COR-L47 (cell line): ENCODE results near the gene LBHD2.

ENCODE experiments used
- DNase-seq: peaks from one replicate; lab custom pipeline; 2025; lab: John Stamatoyannopoulos, UW

Gene LBHD2

DNA sequence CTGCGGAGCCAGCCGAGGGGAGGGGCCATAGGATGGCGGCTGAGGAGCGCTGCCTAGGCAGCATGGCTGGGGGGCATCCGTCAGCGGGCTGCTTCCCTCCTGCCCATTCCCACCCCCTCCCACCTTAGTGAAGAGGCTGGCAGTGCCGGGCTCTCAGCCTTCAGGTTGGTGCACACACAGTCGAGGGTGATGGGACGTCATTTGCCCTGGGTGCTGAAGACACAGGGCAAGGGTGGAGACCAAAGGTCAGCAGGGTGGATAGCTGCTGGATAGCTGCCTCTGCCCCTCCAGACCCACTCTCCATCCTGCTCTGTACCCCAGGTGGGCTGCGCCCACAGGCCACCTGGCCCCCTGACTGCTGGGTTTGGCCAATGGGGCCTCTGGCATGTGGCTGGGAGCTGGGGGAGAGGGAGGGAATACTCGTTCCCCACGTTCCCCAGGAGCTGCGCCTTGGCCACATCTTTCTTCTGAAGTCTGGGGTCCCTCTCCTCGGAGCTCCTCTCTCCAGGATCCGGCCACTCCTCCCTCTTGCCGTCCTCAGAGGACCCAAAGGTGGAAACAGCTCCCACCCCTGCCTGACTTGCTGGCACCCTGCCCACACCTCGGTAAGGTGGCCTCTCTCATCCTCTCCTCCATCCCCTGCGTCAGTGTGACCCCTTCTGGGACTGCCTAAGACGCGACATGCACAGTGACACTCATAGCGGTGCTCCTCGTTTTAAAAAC is 15.5 kb upstream of the LBHD2 start:
- DNase-seq = no peak

DNA sequence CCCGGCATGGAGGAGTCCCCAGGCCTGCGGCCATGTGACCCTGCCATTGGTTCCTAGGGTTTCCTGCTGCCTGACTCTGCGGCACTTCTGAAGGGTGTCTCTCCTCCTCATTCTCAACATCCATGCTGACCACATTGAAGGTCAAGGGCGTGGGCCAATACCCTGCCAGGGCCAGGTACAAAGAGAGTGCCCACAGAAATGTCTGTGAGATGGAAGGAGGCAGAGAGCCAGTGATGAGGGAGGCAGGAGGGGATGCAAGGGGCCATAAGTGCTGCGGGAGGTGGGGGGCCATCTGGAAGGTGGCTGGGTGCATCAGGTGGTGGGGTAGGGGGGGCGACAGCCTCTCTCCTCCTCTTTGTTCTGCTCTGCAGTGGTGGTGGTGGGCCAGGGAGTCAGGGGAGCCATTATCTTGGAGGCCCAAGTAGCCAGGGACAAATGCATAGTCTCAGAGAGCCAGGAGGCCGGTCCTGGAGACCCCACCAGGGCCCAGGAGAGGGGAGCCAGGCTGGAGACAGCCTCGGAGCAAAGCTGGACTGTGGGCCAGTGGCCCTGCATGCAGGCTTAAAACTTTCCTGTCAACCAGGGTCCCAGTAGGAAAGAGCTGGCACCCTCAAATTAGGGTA is 13.6 kb upstream of the LBHD2 start:
- DNase-seq = no peak

DNA sequence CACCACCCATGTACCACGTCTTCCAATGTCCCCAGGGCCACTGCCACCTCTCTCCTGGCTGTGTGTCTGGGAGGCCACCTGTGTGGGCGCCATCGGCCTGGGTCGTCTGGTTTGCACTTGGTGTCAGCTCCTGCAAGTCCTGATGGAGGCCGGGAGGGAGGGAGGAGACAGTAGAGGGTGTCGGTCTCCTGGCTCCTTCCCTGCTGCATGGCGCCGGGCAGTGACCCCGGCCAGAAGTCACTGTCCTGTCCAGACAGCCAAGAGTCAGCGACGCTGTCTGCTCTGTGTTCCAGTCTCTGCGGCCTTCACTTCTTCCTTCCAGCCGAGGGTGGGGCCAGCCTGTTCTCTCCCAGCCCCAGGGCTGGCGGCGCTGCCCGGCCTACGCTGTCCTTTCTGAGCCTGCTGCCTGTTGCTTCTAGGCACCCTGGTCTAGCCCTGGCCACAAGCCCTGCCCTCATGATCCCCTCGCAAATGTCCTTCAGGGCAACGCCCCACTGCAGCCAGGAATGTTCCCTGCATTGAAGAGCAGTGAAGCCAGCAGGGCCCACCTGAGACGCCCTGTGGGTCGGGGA is 13.0 kb upstream of the LBHD2 start:
- no peak for DNase-seq

DNA sequence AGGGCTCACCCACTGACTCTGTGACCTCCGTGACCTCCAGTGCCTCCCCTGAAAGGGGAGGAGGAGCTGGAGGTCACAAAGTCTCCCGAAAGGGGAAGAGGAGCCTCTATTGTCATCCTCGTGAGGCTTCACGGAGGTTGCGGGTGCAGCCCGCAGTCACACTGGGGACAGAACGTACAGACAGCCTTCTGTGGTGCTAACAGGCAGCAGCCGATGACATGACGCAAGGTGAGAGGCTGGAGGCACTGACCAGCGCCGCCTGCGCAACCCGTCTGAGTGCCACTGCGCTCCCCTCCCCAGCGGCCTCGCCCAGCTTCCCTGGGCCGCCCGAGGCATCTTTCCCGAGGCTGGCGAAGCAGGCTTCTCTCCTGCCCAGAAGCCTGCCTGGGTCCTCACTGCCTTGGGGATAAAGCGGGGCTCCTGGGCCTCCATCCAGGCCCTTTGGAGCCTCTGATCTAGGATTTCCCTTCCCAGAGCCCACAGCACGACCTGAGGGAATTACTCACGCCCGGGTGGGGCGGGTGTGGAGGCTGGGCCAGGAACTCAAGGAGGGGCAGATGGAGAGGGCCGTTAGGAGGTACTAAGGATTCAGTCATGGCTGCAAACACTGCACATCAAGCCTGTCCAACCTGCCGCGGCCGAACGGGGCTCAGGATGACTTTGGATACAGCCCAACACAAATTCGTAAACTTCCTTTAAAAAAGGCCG is 12.3 kb upstream of the LBHD2 start:
- no peak for DNase-seq

DNA sequence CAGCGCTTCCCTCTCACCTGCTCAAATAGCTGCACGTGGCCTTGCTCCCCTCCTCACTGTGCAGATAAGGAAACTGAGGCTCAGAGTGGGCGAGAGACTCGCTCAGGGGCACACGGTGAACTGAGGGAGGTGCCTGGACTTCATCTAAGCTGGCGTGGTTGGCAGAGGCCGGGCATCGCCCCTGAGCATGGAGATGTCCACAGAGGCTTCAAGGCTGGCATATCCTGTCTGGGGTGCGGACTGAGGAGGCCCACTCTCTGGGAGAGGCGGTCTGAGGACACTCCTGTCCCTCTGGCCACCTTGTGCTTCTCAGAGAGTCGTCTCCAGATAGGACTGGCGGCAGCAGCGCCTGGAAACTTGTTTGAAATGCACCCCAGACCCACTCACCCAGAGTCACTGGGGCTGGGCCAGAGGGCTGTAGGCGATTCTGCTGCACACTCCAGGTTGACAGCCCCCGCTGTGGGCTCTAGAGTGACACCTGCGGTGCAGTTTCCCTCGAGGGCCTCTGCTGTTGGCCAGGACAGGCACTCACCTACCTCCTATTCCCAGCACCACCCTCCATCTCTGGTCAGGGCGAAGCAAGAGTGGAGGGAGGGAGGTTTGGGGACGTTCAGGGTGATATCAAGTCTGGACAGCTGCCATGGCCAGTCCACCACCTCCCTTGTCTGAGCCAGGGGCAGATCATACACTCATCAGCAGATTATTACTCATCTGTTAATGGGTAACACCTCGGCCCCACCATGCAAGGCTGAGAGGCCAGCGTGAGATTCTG is 11.2 kb upstream of the LBHD2 start:
- no peak for DNase-seq

DNA sequence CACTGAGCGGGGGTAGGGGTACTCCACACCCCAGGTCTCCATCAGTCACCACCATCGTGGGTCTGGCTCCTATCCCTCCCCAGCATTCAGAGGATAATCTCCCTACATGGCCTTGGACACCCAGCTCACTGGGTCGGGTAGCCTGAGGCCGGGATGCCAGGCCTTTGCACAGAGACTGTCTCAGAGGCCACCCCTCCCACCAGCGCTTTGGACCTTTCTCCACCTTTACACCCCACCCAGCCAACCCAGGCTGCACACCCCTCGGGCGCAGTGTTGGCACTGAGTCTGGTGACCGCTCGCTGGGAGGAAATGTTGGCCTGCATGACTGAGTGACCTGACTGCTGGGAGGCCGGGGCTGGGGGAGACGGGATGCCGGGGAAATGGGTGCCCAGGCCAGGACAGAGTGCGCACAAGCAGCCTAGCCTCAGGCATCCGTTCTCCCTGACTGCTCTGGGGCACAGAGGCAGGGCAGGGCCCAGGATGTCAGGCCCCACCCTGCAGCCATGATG is 10.6 kb upstream of the LBHD2 start:
- no peak for DNase-seq

DNA sequence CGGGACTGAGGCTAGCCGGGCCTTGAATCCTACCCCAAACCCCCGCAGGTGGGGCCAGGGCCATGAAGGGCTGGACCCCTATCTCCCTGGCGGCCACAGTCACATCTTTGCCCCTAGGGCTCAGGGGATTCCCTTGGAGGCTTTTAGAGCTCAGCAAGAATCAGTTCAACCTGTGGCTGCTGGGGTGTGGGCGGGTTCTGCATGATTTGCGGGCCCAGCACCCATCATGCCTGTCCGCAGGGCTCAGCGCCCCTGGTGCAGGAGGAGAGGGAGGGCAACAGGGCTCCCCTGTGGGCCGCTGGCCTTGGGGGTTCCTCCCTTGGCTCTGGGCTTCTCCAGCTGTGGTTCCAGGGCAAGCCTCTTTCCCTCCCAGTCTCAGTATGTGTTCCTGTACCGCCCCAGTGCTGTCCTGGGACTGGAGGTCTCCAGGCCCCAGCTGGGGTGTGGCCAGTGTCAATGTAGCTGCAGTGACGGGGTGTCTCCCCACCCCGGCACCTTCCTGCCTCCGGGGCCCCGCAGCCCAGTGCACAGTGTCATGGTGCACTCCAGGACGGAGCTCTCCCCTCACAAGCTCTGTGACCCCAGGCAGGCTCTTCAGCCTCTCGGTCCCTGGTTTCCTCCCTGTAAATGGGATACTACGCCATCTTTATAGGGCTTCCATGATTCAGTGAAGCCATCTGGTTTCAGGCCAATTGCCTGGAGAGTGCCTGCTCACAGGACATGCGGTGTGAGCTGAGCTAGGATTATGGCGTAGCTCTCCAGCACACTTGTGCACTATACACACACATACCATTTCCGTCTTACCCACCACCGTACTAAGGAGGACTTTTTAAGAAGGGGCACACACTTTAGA is 9.9 kb upstream of the LBHD2 start:
- no peak for DNase-seq

DNA sequence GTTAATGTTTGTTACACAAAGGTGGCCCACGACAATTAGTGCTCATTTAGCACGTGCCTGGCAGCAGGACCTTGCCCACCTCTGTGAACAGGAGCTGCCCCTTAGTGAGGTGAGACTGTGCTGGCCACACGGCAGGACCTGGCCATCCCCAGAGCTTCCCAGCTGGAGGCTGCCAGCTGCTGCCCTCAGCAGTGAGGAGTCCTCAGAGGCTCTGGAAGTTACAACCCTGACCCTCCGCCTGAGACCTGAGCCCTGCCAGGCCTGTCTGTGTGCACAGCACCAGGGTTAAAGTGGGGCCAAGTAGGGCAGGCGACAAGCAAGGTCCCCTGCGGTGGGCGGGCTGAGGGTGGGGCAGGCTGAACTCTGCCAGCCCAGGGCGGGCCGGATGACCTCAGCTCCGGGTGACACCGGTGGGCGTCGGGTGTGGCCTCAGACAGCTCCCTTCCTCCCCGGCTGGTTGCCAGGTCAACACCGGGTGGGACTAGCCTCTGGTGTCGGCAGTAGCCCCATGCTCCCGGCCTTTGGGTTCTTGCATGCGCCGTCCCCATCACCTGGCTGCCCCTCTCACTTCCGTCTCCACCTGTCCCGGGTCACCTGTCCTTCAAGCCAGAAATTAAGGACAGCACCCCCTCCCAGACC is 9.2 kb upstream of the LBHD2 start:
- DNase-seq = no peak

DNA sequence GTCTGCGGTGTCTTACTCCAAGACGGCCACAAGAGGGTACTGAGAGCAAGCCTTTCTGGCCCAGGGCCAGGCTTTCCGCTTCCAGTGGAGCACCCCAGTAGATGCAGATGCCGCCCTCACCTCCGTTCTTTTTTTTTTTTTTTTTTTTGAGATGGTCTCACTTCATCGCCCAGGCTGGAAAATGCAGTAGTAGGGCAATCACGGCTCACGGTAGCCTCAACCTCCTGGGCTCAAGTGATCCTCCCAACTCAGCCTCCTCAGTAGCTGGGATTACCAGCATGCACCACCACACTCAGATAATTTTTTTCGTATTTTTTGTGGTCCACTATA is 5.6 kb upstream of the LBHD2 start:
- peak; percentile 96 for DNase-seq

DNA sequence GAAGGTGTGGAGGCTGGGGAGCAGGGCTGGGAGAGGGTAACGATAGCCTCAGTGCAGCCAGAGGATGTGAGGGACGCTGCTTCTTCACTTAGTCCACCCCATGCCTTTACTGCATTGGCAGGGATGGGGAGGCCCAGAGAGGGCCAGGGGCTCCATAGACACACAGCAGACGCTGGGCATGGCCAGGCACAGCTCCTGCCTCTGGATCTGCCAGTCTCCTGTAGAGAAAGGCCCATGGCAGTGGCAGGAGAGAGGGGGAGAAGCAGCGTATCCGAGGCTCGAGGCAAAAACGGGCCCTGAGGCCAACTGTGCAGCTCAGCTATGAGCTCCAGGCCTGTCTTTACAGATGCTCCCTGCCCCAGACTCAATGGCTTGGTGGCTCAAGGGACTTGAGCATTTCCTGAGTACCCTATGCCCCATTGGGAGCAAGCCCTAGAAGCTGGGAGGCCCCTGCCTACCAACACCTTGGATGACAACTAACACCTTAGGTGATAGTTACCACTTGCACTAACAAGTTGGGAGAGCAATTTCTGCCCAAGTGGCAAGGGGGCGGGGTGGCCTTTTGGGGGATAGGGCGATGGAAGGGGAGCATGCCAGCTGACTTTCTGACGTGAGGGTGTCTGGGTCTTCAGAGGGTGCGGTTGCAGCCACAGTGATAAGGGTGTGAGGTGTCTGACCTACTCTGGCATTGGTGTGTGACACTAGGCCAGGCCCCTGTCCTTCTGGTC is 5.0 kb upstream of the LBHD2 start:
- no peak for DNase-seq

DNA sequence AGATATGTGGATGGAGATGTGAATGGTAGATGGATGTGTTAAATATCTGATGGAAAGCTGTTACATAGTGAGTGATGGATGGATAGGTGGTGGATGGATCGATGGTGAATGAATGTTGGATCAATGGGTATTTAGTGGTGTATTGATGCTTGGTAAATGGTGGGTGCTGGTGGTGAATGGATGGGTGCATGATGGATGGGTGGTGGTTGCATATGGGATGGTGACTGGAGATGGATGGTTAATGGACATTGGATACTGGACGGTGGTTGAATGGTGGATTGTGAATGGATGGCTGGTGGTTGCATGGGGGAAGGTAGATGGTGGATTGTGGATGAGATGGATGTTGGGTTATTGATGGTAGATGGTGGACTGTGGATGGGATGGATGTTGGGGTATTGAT is 2.1 kb upstream of the LBHD2 start:
- no peak for DNase-seq

DNA sequence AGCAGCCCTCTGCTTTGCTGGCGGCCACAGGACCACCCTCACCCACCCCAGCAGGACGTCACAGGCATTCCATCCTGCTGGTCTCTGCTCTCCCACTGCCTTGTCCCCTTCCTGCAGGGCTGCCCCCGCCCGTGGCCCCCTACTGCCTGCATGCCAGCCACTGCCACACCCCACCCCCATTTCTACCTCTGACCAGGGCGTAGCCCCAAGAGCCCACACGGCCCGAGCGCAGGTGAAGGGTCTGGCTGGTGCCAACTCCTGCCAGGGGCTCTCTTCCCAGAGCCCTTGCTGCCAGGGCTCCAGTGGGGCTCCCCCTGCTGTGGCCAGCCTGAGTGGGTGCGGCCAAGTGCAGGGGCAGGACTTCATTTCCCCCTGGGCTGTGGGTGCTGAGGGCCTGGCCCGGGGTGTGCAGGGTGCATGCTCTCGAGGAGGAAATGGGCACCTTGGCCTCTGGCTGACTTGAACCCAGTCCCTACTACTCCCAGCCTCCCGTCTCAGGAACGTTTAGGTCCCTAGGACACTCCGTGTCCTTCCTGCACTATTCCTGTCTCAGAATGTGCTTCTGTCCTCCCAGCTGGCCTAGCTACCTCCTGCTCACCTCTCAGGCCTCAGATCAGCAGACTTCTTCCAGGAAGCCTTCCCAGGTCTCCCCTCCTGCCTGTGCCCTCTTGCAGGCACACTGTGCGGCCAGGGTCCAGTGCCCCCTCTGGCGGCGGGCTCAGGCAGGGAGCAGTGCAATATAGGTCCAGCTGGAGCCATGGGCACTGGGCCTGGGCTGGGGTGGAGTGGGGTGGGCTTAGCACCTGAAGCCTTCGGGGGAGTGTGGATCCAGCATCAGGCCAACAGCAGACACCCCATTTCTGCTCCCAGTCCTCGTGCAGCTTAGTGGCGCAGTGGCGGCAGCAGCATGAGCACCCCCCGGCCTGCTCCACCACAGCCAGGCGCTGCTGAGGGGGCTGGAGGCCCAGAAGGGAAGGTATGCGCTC is 1.4 kb downstream of the LBHD2 start:
- DNase-seq = no peak

DNA sequence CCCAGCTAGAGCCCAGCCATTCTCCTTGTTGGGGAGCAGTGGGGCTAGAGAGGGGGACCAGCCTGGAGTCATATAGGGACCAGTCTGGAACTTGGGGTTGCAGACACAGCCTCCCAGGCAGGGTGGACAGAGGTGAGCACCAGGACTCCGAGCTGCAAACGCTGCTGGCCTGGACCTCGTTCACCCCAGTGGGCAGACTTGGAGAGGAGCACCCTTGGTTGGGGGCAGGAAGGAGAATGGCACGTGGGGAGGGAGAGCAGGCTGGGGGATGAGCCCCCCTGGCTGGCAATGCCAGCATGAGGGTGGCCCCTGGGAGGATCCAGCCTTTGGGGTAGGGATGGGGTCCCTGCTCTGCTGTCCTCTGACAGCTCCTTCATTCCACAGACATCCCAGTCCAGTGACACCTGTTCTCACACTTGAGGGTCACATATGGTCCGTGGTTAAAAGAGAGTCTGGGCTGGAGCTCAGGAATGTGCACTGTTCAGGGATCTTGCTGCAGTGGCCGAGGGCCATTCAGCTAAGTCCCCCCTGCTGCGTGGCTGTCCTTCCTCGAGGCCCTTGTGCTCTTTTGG is 2.8 kb downstream of the LBHD2 start:
- no peak for DNase-seq

DNA sequence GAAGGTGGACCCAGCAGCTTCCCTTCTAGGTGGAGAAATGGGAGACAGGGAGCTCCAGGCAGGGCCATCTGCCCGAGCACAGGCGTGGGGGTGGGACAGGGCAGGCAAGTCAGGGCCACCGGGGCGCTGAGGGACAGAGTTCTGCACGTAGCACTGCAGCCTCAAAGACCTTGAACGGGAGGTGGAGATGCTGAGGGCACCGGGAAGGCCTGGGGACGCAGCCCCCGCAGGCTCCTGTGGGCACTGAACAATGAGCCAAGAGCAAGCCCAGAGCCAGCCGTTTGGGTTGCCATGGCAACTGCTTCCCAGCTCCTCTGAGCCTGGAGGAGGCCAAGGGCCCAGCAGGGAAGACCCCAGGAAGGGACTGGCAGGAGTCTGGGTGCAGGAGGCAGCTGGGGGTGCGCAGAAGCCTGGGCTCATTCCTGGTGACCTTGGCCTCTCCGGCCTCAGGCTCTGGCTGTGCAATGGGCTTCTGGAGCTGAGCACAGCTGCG is 3.4 kb downstream of the LBHD2 start:
- peak; percentile 46 for DNase-seq

DNA sequence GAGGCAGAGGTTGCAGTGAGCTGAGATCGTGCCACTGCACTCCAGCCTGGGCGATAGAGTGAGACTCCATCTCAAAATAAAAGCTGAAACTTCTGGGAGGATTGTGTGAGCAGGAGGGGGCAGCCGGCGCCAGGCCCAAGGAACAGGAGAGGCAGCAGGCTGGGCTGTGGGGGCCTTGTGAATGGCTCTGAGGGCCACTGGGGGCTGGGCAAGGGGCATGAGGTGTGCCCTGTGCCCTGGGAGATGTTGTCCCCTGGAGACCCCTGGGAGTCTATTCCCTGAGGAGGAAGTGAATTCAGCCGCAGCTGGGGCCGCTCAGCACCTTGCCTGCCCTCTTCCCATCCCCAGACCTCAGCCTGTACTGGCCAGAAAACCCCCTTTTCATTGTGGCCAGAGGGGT is 4.9 kb downstream of the LBHD2 start:
- no peak for DNase-seq

DNA sequence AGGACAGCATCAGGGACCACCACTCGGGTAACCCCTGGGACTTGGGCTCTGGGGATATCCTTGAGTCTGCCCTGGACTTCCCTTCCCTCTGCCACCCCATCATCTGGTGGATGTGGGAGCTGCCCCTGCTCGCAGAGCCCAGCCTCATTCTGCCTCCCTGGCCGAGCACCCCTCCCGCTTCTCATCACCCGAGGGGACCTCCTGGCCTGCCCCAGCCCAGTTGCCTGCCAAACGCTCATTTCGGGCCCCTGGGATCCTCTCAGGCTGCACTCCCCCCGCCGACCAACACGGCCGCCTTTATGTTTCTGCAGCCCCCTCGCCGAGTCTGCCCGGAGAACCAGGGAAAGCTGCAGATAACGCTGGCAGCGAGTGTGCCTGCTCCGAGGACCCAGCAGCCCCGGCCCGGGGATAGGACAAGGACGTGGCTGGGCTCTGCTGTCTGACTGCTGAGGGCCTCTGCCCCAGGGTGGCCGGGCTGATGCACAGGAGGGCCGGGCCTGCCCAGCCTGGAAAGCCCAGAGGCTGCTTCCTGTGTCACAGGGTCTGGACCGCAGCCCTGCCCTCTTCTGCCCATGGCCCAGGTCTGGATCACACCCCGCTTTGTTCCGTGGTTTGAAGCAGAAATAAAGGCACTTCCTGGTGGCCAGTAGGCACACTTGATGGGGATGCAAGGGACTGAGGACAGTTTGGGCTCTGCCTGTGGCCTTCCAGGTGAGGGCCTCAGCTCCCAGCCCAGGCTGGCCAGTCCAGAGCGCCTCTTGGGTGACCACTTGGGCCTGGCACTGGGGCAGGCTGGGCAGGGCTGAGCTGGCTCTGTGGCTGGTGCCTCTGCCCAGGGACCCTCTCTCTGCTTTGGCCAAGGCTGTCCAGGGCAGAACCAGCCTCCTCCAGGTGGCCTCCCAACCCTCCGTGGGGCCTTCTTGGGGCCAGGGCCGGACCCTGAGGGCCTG is 5.7 kb downstream of the LBHD2 start:
- DNase-seq = no peak

DNA sequence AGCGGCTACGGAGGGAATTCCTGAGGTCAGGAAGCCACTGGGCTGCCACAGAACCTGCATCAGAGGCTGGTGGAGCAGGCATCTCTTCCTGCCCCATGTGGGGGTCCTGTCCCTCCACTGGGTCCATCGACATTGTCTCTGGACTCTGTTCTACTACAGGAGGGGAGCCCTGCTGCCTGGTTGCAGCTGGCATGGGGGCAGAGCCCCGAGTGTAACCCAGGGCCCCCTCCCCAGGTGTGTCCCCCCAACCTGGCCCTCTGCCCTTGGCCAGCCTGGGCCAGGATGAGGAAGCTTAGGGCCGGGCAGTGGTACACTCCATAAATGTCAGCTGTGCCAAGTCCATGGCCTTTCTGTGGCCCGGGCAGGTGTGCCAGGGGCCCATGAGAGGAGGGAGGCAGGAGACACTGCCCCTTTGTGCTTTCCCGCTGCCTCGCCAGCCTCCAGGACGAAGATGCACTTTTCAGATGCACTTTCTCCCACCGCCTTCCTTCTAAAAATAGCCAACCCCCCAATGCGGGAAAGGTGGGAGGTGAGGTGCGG is 6.5 kb downstream of the LBHD2 start:
- DNase-seq = no peak
